H9 (cell line): ENCODE measurements around the gene DCTN5. TPM values are rescaled to one million over a fixed set of nuclear protein-coding genes. Genes with fewer than 3 reads are reported as not detected.

Experiments used
- DNase-seq: peaks from one replicate; pipeline ENCODE4 v3.0.0-alpha.2; 2017
- H2AFZ ChIP-seq: one replicate; pipeline ENCODE4 v1.6.1; 2013; ENCODE audit warnings: mild to moderate bottlenecking, low read length, control low read depth, moderate library complexity
- H2AK5ac ChIP-seq: 2 replicates; pipeline ENCODE4 v1.6.1; 2013; ENCODE audit warnings: low read length, control low read depth, mixed read lengths; ENCODE audit not compliant: insufficient read length
- H2BK120ac ChIP-seq: one replicate; pipeline ENCODE4 v1.6.1; 2013; ENCODE audit warnings: low read depth, mild to moderate bottlenecking, low read length, control low read depth, inconsistent platforms; ENCODE audit not compliant: poor library complexity, severe bottlenecking
- H2BK12ac ChIP-seq: 2 replicates; pipeline ENCODE4 v1.6.1; 2013; ENCODE audit warnings: low read length, control low read depth, mixed read lengths, low read depth; ENCODE audit not compliant: insufficient read length
- H2BK15ac ChIP-seq: 2 replicates; pipeline ENCODE4 v1.6.1; 2013; ENCODE audit warnings: low read depth, low read length, control low read depth
- H2BK20ac ChIP-seq: one replicate; pipeline ENCODE4 v1.6.1; 2013; ENCODE audit warnings: low read depth, mild to moderate bottlenecking, low read length, control low read depth, inconsistent platforms; ENCODE audit not compliant: poor library complexity, severe bottlenecking
- H2BK5ac ChIP-seq: 2 replicates; pipeline ENCODE4 v1.6.1; 2013; ENCODE audit warnings: low read length, control low read depth, mixed read lengths; ENCODE audit not compliant: insufficient read length
- H3K14ac ChIP-seq: 2 replicates; pipeline ENCODE4 v1.6.1; 2013; ENCODE audit warnings: low read length, control low read depth; ENCODE audit not compliant: insufficient read depth
- H3K18ac ChIP-seq: 2 replicates; pipeline ENCODE4 v1.6.1; 2013; ENCODE audit warnings: low read depth, mild to moderate bottlenecking, mixed read lengths, low read length, control low read depth; ENCODE audit not compliant: insufficient read length
- H3K23ac ChIP-seq: 2 replicates; pipeline ENCODE4 v1.6.1; 2013; ENCODE audit warnings: low read length, control low read depth, mixed read lengths, low read depth; ENCODE audit not compliant: insufficient read length
- H3K23me2 ChIP-seq: 2 replicates; pipeline ENCODE4 v1.6.1; 2013; ENCODE audit warnings: low read depth, mild to moderate bottlenecking, mixed read lengths, low read length, control low read depth; ENCODE audit not compliant: insufficient read length, poor library complexity, severe bottlenecking
- H3K27ac ChIP-seq: 2 replicates; pipeline ENCODE4 v1.5.1; 2013; ENCODE audit warnings: low read length, control low read depth, mixed read lengths, low read depth; ENCODE audit not compliant: insufficient read length
- H3K27me3 ChIP-seq: 2 replicates; pipeline ENCODE4 v1.6.1; 2013; ENCODE audit warnings: low read length, control low read depth, inconsistent platforms; ENCODE audit not compliant: insufficient read depth
- H3K4ac ChIP-seq: 2 replicates; pipeline ENCODE4 v1.6.1; 2013; ENCODE audit warnings: low read depth, mild to moderate bottlenecking, control low read depth, inconsistent platforms, low read length, moderate library complexity
- H3K4me1 ChIP-seq: 2 replicates; pipeline ENCODE4 v1.6.1; 2013; ENCODE audit warnings: low read length, control low read depth, inconsistent platforms; ENCODE audit not compliant: insufficient read depth
- H3K4me2 ChIP-seq: 2 replicates; pipeline ENCODE4 v1.6.1; 2013; ENCODE audit warnings: low read length, control low read depth, mixed read lengths; ENCODE audit not compliant: insufficient read length, insufficient read depth
- H3K56ac ChIP-seq: 2 replicates; pipeline ENCODE4 v1.6.1; 2013; ENCODE audit warnings: low read depth, mild to moderate bottlenecking, mixed read lengths, low read length, control low read depth; ENCODE audit not compliant: insufficient read length
- H3K79me1 ChIP-seq: 2 replicates; pipeline ENCODE4 v1.6.1; 2013; ENCODE audit warnings: low read depth, mild to moderate bottlenecking, moderate library complexity, low read length, control low read depth, inconsistent platforms; ENCODE audit not compliant: insufficient read depth, poor library complexity, severe bottlenecking
- H3K79me2 ChIP-seq: 2 replicates; pipeline ENCODE4 v1.6.1; 2013; ENCODE audit warnings: low read length, control low read depth, inconsistent platforms; ENCODE audit not compliant: insufficient read depth
- H3K9ac ChIP-seq: 2 replicates; pipeline ENCODE4 v1.6.1; 2013; ENCODE audit warnings: low read length, control low read depth, mixed read lengths; ENCODE audit not compliant: insufficient read length; ENCODE audit errors: extremely low read depth
- H3K9me3 ChIP-seq: one replicate; pipeline ENCODE4 v1.6.1; 2013; ENCODE audit warnings: low read depth, low read length, inconsistent platforms; ENCODE audit not compliant: control insufficient read depth
- H3T11ph ChIP-seq: one replicate; pipeline ENCODE4 v1.6.1; 2013; ENCODE audit warnings: mild to moderate bottlenecking, low read length, control low read depth, inconsistent platforms
- H4K20me1 ChIP-seq: one replicate; pipeline ENCODE4 v1.6.1; 2013; ENCODE audit not compliant: control insufficient read depth, insufficient read length, insufficient read depth
- H4K5ac ChIP-seq: 2 replicates; pipeline ENCODE4 v1.6.1; 2013; ENCODE audit warnings: low read depth, mild to moderate bottlenecking, mixed read lengths, low read length, control low read depth; ENCODE audit not compliant: insufficient read length
- H4K8ac ChIP-seq: replicated peaks from 2 replicates; pipeline ENCODE4 v1.6.1; 2013; ENCODE audit warnings: low read length, control low read depth, mixed read lengths, low read depth; ENCODE audit not compliant: insufficient read length
- H4K91ac ChIP-seq: 2 replicates; pipeline ENCODE4 v1.6.1; 2013; ENCODE audit warnings: low read depth, mild to moderate bottlenecking, moderate library complexity, mixed read lengths, low read length, control low read depth; ENCODE audit not compliant: insufficient read length
- H3K27ac Mint-ChIP-seq, 3 experiments: 2 replicates in 2 of 3; 3 replicates in 1 of 3; pipeline ENCODE4 v1.8.0; 2020 to 2021; ENCODE audit warnings: mixed read lengths in 3 of 3, mild to moderate bottlenecking in 1 of 3, moderate library complexity in 1 of 3
- H3K27me3 Mint-ChIP-seq: 2 replicates; pipeline ENCODE4 v1.8.0; 2021; ENCODE audit warnings: low read depth, mild to moderate bottlenecking, moderate library complexity, mixed read lengths
- H3K36me3 Mint-ChIP-seq, 3 experiments: 2 replicates in 2 of 3; 3 replicates in 1 of 3; pipeline ENCODE4 v1.8.0; 2020 to 2021; ENCODE audit warnings: low read depth in 3 of 3, mixed read lengths in 3 of 3; ENCODE audit not compliant: insufficient read depth in 1 of 3
- H3K4me1 Mint-ChIP-seq, 2 experiments: 2 replicates each; pipeline ENCODE4 v1.8.0; 2020; ENCODE audit warnings: mixed read lengths in 2 of 2
- H3K4me3 Mint-ChIP-seq, 2 experiments: 2 replicates in 1 of 2; 3 replicates in 1 of 2; pipeline ENCODE4 v1.8.0; 2020 to 2021; ENCODE audit warnings: mild to moderate bottlenecking in 2 of 2, mixed read lengths in 2 of 2, moderate library complexity in 1 of 2
- H3K9me3 Mint-ChIP-seq, 2 experiments: 2 replicates in 1 of 2; 3 replicates in 1 of 2; pipeline ENCODE4 v1.8.0; 2020; ENCODE audit warnings: mild to moderate bottlenecking in 2 of 2, mixed read lengths in 2 of 2, moderate library complexity in 1 of 2
- CTCF ChIP-seq: fragments of 200-600 bp; sonication (generic); conservative IDR thresholded peaks from 3 replicates; pipeline ENCODE4 v1.8.0; 2021; ENCODE audit warnings: antibody characterized with exemption, mild to moderate bottlenecking
- WGBS: extraction: QIAGEN DNeasy Blood & Tissue Kit; methylation state at CpG from one replicate; pipeline ENCODE4 v1.1.7; 2013; ENCODE audit warnings: missing lambda C conversion rate, low lambda C conversion rate, mixed read lengths; ENCODE audit not compliant: insufficient read length; ENCODE audit errors: extremely low coverage; 5-methylcytosine and 5-hydroxymethylcytosine counted together
- total RNA-seq: library from RNA; stranded (reverse); gene quantifications from 2 replicates; pipeline ENCODE4 v1.2.1, GENCODE V29; 2021

The DCTN5 gene
- total RNA-seq, 1 experiment from 2014 or later, result 114 TPM

GRCh38 chr16:23694265-23694643 lies 53.0 kb downstream of the DCTN5 start:
- Histone ChIP-seq H4K8ac (no peak overlapping the region), H2AK5ac (no peak overlapping the region), H3K79me1 (no peaks in the 10 kb centered on the region), H3K23ac (no peak overlapping the region), H3K79me2 (no peaks in the 10 kb centered on the region), H3K9me3 (no peaks in the 10 kb centered on the region), H3K23me2 (peaks cover 6% of the 10 kb centered on the region), H3K18ac (no peak overlapping the region), H2AFZ (no peak overlapping the region), H3K27me3 (no peaks in the 10 kb centered on the region), H2BK120ac (no peak overlapping the region), H2BK15ac (no peak overlapping the region), H4K91ac (no peak overlapping the region), H3K56ac (no peak overlapping the region), H3K4me2 (peak overlapping the region; percentile 41), H3T11ph (no peak overlapping the region), H4K5ac (no peak overlapping the region), H3K9ac (no peak overlapping the region), H3K14ac (no peak overlapping the region), H2BK12ac (no peak overlapping the region), H2BK5ac (no peak overlapping the region), H3K4ac (no peak overlapping the region), H3K27ac (no peak overlapping the region), H4K20me1 (no peaks in the 10 kb centered on the region), H3K4me1 (no peaks in the 10 kb centered on the region), H2BK20ac (no peak overlapping the region)
- DNase-seq, result no peak
- TF ChIP-seq CTCF, result no peak
- peaks cover 16 to 17% of the 10 kb centered on the region in 2 experiments for H3K4me1 Mint-ChIP-seq
- no CpG with 5 or more reads among the region's 4 CpGs for WGBS
- H3K9me3 Mint-ChIP-seq, result no peaks in the 10 kb centered on the region
- peak overlapping the region in 2 of 3 experiments; percentile 30 to 73; a peak in 2 of 7 replicates for H3K27ac Mint-ChIP-seq
- H3K27me3 Mint-ChIP-seq, result no peaks in the 10 kb centered on the region
- H3K4me3 Mint-ChIP-seq, result peak overlapping the region; percentile 73 to 84
- peaks cover 9 to 33% (median 23%) of the 10 kb centered on the region in 3 experiments; a peak in 6 of 7 replicates for H3K36me3 Mint-ChIP-seq
